Calu3 (cell line): Measurements from ENCODE around the gene SORBS1. TPM values are rescaled to one million over a fixed set of nuclear protein-coding genes. Genes with fewer than 3 reads are reported as not detected.

Source experiments
- BruUV-seq: library from RNA; stranded (reverse); fragments of 400-500 nt; replicated peaks from 2 replicates; lab custom pipeline; 2021; lab: Mats Ljungman, UMichigan
- CTCF ChIA-PET: fragments of 300-600 bp; sonication (Branson Sonifier 250); formaldehyde crosslinking; loops from one replicate; lab custom pipeline; 2022; ENCODE audit warnings: antibody characterized with exemption; lab: Charles Lee
- DNase-seq: peaks from one replicate; pipeline ENCODE4 v3.0.0; 2022
- H3K27ac Mint-ChIP-seq: one replicate; pipeline ENCODE4 v1.8.0; 2022; ENCODE audit warnings: mixed read lengths; ENCODE audit not compliant: unreplicated experiment
- H3K27me3 Mint-ChIP-seq: one replicate; pipeline ENCODE4 v1.8.0; 2022; ENCODE audit warnings: mixed read lengths; ENCODE audit not compliant: unreplicated experiment
- H3K36me3 Mint-ChIP-seq: one replicate; pipeline ENCODE4 v1.8.0; 2022; ENCODE audit warnings: mild to moderate bottlenecking, moderate library complexity, mixed read lengths; ENCODE audit not compliant: insufficient read depth, unreplicated experiment
- H3K4me1 Mint-ChIP-seq: one replicate; pipeline ENCODE4 v1.8.0; 2022; ENCODE audit warnings: mild to moderate bottlenecking, low read depth, mixed read lengths; ENCODE audit not compliant: unreplicated experiment
- H3K4me3 Mint-ChIP-seq: one replicate; pipeline ENCODE4 v1.8.0; 2022; ENCODE audit warnings: mild to moderate bottlenecking, low read depth, moderate library complexity, mixed read lengths; ENCODE audit not compliant: unreplicated experiment
- H3K9me3 Mint-ChIP-seq: one replicate; pipeline ENCODE4 v1.8.0; 2022; ENCODE audit warnings: low read depth, mixed read lengths; ENCODE audit not compliant: unreplicated experiment
- CTCF ChIP-seq: fragments of 200-600 bp; IDR thresholded peaks from one replicate; pipeline ENCODE4 v1.8.0; 2022; ENCODE audit warnings: antibody characterized with exemption; ENCODE audit not compliant: unreplicated experiment
- intact Hi-C: fragments of 100-400 bp; cut with micrococcal nuclease; formaldehyde crosslinking; loops from one replicate; pipeline ENCODE4 v1.10.0; 2022; ENCODE audit not compliant: unreplicated experiment
- total RNA-seq: library from RNA; stranded (reverse); gene quantifications from 2 replicates; pipeline ENCODE4 v1.2.3, GENCODE V29; 2022

SORBS1 gene
- total RNA-seq, 1 experiment from 2014 or later = 2.8 TPM

- intact Hi-C loops = no loop called here
- no peak for TF ChIP-seq CTCF
- no peak for DNase-seq
- BruUV-seq = no TSS peak
- H3K4me1 Mint-ChIP-seq = peaks cover 31% of the 10 kb centered on the region
- H3K4me3 Mint-ChIP-seq = no peak overlapping the region
- CTCF ChIA-PET = no interaction called here
- no peaks in the 10 kb centered on the region for H3K36me3 Mint-ChIP-seq
- no peaks in the 10 kb centered on the region for H3K9me3 Mint-ChIP-seq
- H3K27me3 Mint-ChIP-seq = no peaks in the 10 kb centered on the region
- H3K27ac Mint-ChIP-seq = no peak overlapping the region
These were observed 283.6 kb downstream of the SORBS1 start for GRCh38 chr10:95277614-95278013.

GRCh38 chr10:95277201-95277570, 284.0 kb downstream of the SORBS1 start:
- Mint-ChIP-seq H3K4me1 (peaks cover 31% of the 10 kb centered on the region), H3K27me3 (no peaks in the 10 kb centered on the region), H3K9me3 (no peaks in the 10 kb centered on the region), H3K36me3 (no peaks in the 10 kb centered on the region), H3K27ac (no peak overlapping the region), H3K4me3 (no peak overlapping the region)
- CTCF ChIA-PET = no interaction called here
- no peak for DNase-seq
- no TSS peak for BruUV-seq
- intact Hi-C loops = no loop called here
- TF ChIP-seq CTCF = no peak

- no peak for DNase-seq
- Mint-ChIP-seq H3K36me3 (no peaks in the 10 kb centered on the region), H3K27ac (no peak overlapping the region), H3K27me3 (no peaks in the 10 kb centered on the region), H3K4me3 (no peak overlapping the region), H3K4me1 (peaks cover 31% of the 10 kb centered on the region), H3K9me3 (no peaks in the 10 kb centered on the region)
- no peak for TF ChIP-seq CTCF
- CTCF ChIA-PET = no interaction called here
- no TSS peak for BruUV-seq
- intact Hi-C loops = no loop called here
These were observed 284.6 kb downstream of the SORBS1 start for GRCh38 chr10:95276367-95277200.

- no peaks in the 10 kb centered on the region for H3K36me3 Mint-ChIP-seq
- no peak overlapping the region for H3K4me3 Mint-ChIP-seq
- H3K27ac Mint-ChIP-seq = no peak overlapping the region
- no peak for DNase-seq
- intact Hi-C loops = no loop called here
- no peaks in the 10 kb centered on the region for H3K9me3 Mint-ChIP-seq
- TF ChIP-seq CTCF = no peak
- BruUV-seq = no TSS peak
- peaks cover 31% of the 10 kb centered on the region for H3K4me1 Mint-ChIP-seq
- no peaks in the 10 kb centered on the region for H3K27me3 Mint-ChIP-seq
- CTCF ChIA-PET = no interaction called here
These were observed 285.3 kb downstream of the SORBS1 start for GRCh38 chr10:95275726-95276366.
